ENCODE data around the gene ZNF521. TPM values are rescaled to one million over a fixed set of nuclear protein-coding genes. Genes with fewer than 3 reads are reported as not detected.

ZNF521 gene
- total RNA-seq, 2 experiments from 2014 or later = 0.85 to 2.8 TPM

- TF ChIP-seq CTCF (conservative IDR thresholded peaks at IDR 0.05; ENCODE audit: low read length) (no peak), EZH2phosphoT487 (IDR thresholded peaks at IDR 0.05; ENCODE audit: borderline replicate concordance, low read depth, low read length) (no peak)
- no peaks in the 10 kb centered on the region for H3K36me3 ChIP-seq (ENCODE audit: insufficient read depth, low read length)
- H3K4me3 ChIP-seq (ENCODE audit: low read depth, low read length, poor library complexity, severe bottlenecking) = no peak overlapping the region
- H3K79me2 ChIP-seq (ENCODE audit: insufficient read depth, low read depth, low read length) = no peaks in the 10 kb centered on the region
- ChIA-PET CTCF (ENCODE audit: unreplicated experiment) (no interaction called here), POLR2A (no interaction called here)
- no TSS peak for BruUV-seq (replicated peaks)
- intact Hi-C loops (cut with micrococcal nuclease; ENCODE audit: unreplicated experiment) = no loop called here
- H3K4me2 ChIP-seq (ENCODE audit: low read length) = no peak overlapping the region
- no peak for DNase-seq (ENCODE audit: low spot score)
- H3K9me2 ChIP-seq (ENCODE audit: insufficient read depth, low read length) = no peaks in the 10 kb centered on the region
- H4K20me1 ChIP-seq (ENCODE audit: insufficient read depth, low read length) = no peaks in the 10 kb centered on the region
- H2AFZ ChIP-seq (ENCODE audit: low read length) = no peak overlapping the region
- H3K27ac ChIP-seq (ENCODE audit: low read depth, low read length, poor library complexity, severe bottlenecking) = no peak overlapping the region
- no peaks in the 10 kb centered on the region for H3K4me1 ChIP-seq (ENCODE audit: insufficient read depth, low read length, poor library complexity, severe bottlenecking)
- peaks cover 7% of the 10 kb centered on the region; the same call in 1 of the 2 replicates for H3K9me3 ChIP-seq (ENCODE audit: low read length)
Measured at GRCh38 chr18:25112821-25113434, 239.0 kb downstream of the ZNF521 start.

GRCh38 chr18:25111377-25112288 lies 240.3 kb downstream of the ZNF521 start:
- no peaks in the 10 kb centered on the region for H3K36me3 ChIP-seq (ENCODE audit: insufficient read depth, low read length)
- no peaks in the 10 kb centered on the region for H3K9me2 ChIP-seq (ENCODE audit: insufficient read depth, low read length)
- no TSS peak for BruUV-seq (replicated peaks)
- no peak for DNase-seq (ENCODE audit: low spot score)
- TF ChIP-seq EZH2phosphoT487 (IDR thresholded peaks at IDR 0.05; ENCODE audit: borderline replicate concordance, low read depth, low read length) (no peak), CTCF (conservative IDR thresholded peaks at IDR 0.05; ENCODE audit: low read length) (no peak)
- H3K9me3 ChIP-seq (ENCODE audit: low read length) = no peaks in the 10 kb centered on the region
- no peaks in the 10 kb centered on the region for H4K20me1 ChIP-seq (ENCODE audit: insufficient read depth, low read length)
- H3K27ac ChIP-seq (ENCODE audit: low read depth, low read length, poor library complexity, severe bottlenecking) = no peak overlapping the region
- intact Hi-C loops (cut with micrococcal nuclease; ENCODE audit: unreplicated experiment) = no loop called here
- CTCF ChIA-PET (ENCODE audit: unreplicated experiment) = no interaction called here
- H3K4me1 ChIP-seq (ENCODE audit: insufficient read depth, low read length, poor library complexity, severe bottlenecking) = no peaks in the 10 kb centered on the region
- POLR2A ChIA-PET = interaction anchor here (0.6 kb wide), 1 partner anchor 113 kb away, joined by 3 read pairs; no protein-coding TSS in a partner anchor
- H2AFZ ChIP-seq (ENCODE audit: low read length) = no peak overlapping the region
- no peak overlapping the region for H3K4me3 ChIP-seq (ENCODE audit: low read depth, low read length, poor library complexity, severe bottlenecking)
- no peaks in the 10 kb centered on the region for H3K79me2 ChIP-seq (ENCODE audit: insufficient read depth, low read depth, low read length)
- H3K4me2 ChIP-seq (ENCODE audit: low read length) = no peak overlapping the region

GRCh38 chr18:25109484-25109883 lies 242.5 kb downstream of the ZNF521 start:
- H3K27ac ChIP-seq (ENCODE audit: low read depth, low read length, poor library complexity, severe bottlenecking) = no peak overlapping the region
- intact Hi-C loops (cut with micrococcal nuclease; ENCODE audit: unreplicated experiment) = no loop called here
- no peak overlapping the region for H3K4me2 ChIP-seq (ENCODE audit: low read length)
- no peaks in the 10 kb centered on the region for H3K36me3 ChIP-seq (ENCODE audit: insufficient read depth, low read length)
- DNase-seq (ENCODE audit: low spot score) = no peak
- no peak overlapping the region for H2AFZ ChIP-seq (ENCODE audit: low read length)
- ChIA-PET POLR2A (no interaction called here), CTCF (ENCODE audit: unreplicated experiment) (no interaction called here)
- TF ChIP-seq CTCF (conservative IDR thresholded peaks at IDR 0.05; ENCODE audit: low read length) (no peak), EZH2phosphoT487 (IDR thresholded peaks at IDR 0.05; ENCODE audit: borderline replicate concordance, low read depth, low read length) (no peak)
- H3K9me3 ChIP-seq (ENCODE audit: low read length) = no peaks in the 10 kb centered on the region
- H3K4me1 ChIP-seq (ENCODE audit: insufficient read depth, low read length, poor library complexity, severe bottlenecking) = no peaks in the 10 kb centered on the region
- no peaks in the 10 kb centered on the region for H3K9me2 ChIP-seq (ENCODE audit: insufficient read depth, low read length)
- BruUV-seq (replicated peaks) = no TSS peak
- H4K20me1 ChIP-seq (ENCODE audit: insufficient read depth, low read length) = no peaks in the 10 kb centered on the region
- H3K4me3 ChIP-seq (ENCODE audit: low read depth, low read length, poor library complexity, severe bottlenecking) = no peak overlapping the region
- no peaks in the 10 kb centered on the region for H3K79me2 ChIP-seq (ENCODE audit: insufficient read depth, low read depth, low read length)

Measured in OCI-LY7 (cell line).